GM23338 (cell line): ENCODE data around the gene HAUS2. TPM values are rescaled to one million over a fixed set of nuclear protein-coding genes. Genes with fewer than 3 reads are reported as not detected.
A peak's percentile ranks its signal among the peaks of the same experiment; 100 is the strongest.

Source experiments
- ATAC-seq: fragments of 200-7000 bp; cut with Tn5 transposase; 3 replicates; pipeline ENCODE4 v1.9.1; 2020
- DNase-seq: peaks from one replicate; pipeline ENCODE4 v3.0.0-alpha.2; 2015; ENCODE audit warnings: low spot score
- H2AFZ ChIP-seq: fragments of 200-600 bp; sonication (generic); 2 replicates; pipeline ENCODE4 v1.8.0; 2016; ENCODE audit warnings: antibody characterized with exemption, mild to moderate bottlenecking, moderate library complexity
- H3F3A ChIP-seq: fragments of 200-600 bp; sonication (generic); replicated peaks from 2 replicates; pipeline ENCODE4 v1.8.0; 2017; ENCODE audit warnings: antibody characterized with exemption, mixed run types, low read depth
- H3K27ac ChIP-seq: fragments of 200-600 bp; sonication (generic); 2 replicates; pipeline ENCODE4 v1.6.1; 2016; ENCODE audit warnings: low read depth
- H3K27me3 ChIP-seq: fragments of 200-600 bp; sonication (generic); 2 replicates; pipeline ENCODE4 v1.8.0; 2016; ENCODE audit warnings: mild to moderate bottlenecking, mixed run types, moderate library complexity; ENCODE audit not compliant: insufficient read depth
- H3K36me3 ChIP-seq: fragments of 200-600 bp; sonication (generic); 2 replicates; pipeline ENCODE4 v1.8.0; 2016; ENCODE audit warnings: mild to moderate bottlenecking; ENCODE audit not compliant: insufficient read depth
- H3K4me1 ChIP-seq: fragments of 200-600 bp; sonication (generic); 2 replicates; pipeline ENCODE4 v1.8.0; 2016; ENCODE audit warnings: mild to moderate bottlenecking, moderate library complexity; ENCODE audit not compliant: insufficient read depth
- H3K4me2 ChIP-seq: fragments of 200-600 bp; sonication (generic); 2 replicates; pipeline ENCODE4 v1.7.1; 2017; ENCODE audit warnings: mixed run types
- H3K4me3 ChIP-seq: fragments of 200-600 bp; sonication (generic); 2 replicates; pipeline ENCODE4 v1.6.1; 2016; ENCODE audit warnings: mixed run types
- H3K79me2 ChIP-seq: fragments of 200-600 bp; sonication (generic); replicated peaks from 2 replicates; pipeline ENCODE4 v1.8.0; 2017; ENCODE audit warnings: mild to moderate bottlenecking; ENCODE audit not compliant: insufficient read depth
- H3K9me2 ChIP-seq: fragments of 200-600 bp; sonication (generic); 2 replicates; pipeline ENCODE4 v1.8.0; 2017; ENCODE audit not compliant: insufficient read depth
- H4K20me1 ChIP-seq: fragments of 200-600 bp; sonication (generic); replicated peaks from 2 replicates; pipeline ENCODE4 v1.8.0; 2017; ENCODE audit warnings: mild to moderate bottlenecking; ENCODE audit not compliant: insufficient read depth
- H3K27ac Mint-ChIP-seq: 2 replicates; pipeline ENCODE4 v1.8.0; 2020; ENCODE audit warnings: inconsistent platforms, mild to moderate bottlenecking, moderate library complexity, mixed read lengths
- H3K27me3 Mint-ChIP-seq: 3 replicates; pipeline ENCODE4 v1.8.0; 2022; ENCODE audit warnings: low read depth, mild to moderate bottlenecking, moderate library complexity, mixed read lengths, inconsistent platforms; ENCODE audit not compliant: insufficient read depth, poor library complexity
- H3K36me3 Mint-ChIP-seq: 3 replicates; pipeline ENCODE4 v1.8.0; 2021; ENCODE audit warnings: low read depth, mild to moderate bottlenecking, inconsistent platforms, moderate library complexity, mixed read lengths
- H3K4me1 Mint-ChIP-seq: 3 replicates; pipeline ENCODE4 v1.8.0; 2020; ENCODE audit warnings: mild to moderate bottlenecking, inconsistent platforms, mixed read lengths
- H3K4me3 Mint-ChIP-seq: 3 replicates; pipeline ENCODE4 v1.8.0; 2021; ENCODE audit warnings: moderate library complexity, mild to moderate bottlenecking, inconsistent platforms, mixed read lengths
- H3K9me3 Mint-ChIP-seq: 3 replicates; pipeline ENCODE4 v1.8.0; 2020; ENCODE audit warnings: moderate library complexity, mild to moderate bottlenecking, inconsistent platforms, mixed read lengths
- CREB1 ChIP-seq: fragments of 250-450 bp; sonication (Bioruptor Pico); IDR thresholded peaks from 2 replicates; pipeline ENCODE4 v1.5.0; 2020; ENCODE audit warnings: low read depth, mild to moderate bottlenecking, moderate library complexity
- ETS1 ChIP-seq: IDR thresholded peaks from 2 replicates; pipeline ENCODE4 v1.6.1; 2016; ENCODE audit warnings: antibody characterized with exemption
- EZH2 ChIP-seq: fragments of 200-600 bp; sonication (generic); IDR thresholded peaks from one replicate; pipeline ENCODE4 v1.8.0; 2017; ENCODE audit warnings: antibody characterized with exemption, mild to moderate bottlenecking, low read depth; ENCODE audit not compliant: unreplicated experiment
- EZH2phosphoT487 ChIP-seq: fragments of 200-600 bp; sonication (generic); IDR thresholded peaks from one replicate; pipeline ENCODE4 v1.8.1; 2018; ENCODE audit warnings: antibody characterized with exemption; ENCODE audit not compliant: unreplicated experiment
- JUNB ChIP-seq: IDR thresholded peaks from one replicate; pipeline ENCODE4 v1.6.1; 2016; ENCODE audit warnings: antibody characterized with exemption; ENCODE audit not compliant: unreplicated experiment
- NANOG ChIP-seq: IDR thresholded peaks from 2 replicates; pipeline ENCODE4 v1.6.1; 2016; ENCODE audit warnings: antibody characterized with exemption, borderline replicate concordance
- POLR2AphosphoS5 ChIP-seq: IDR thresholded peaks from 2 replicates; pipeline ENCODE4 v1.6.1; 2016; ENCODE audit warnings: antibody characterized with exemption, low read depth
- STAT1 ChIP-seq: IDR thresholded peaks from one replicate; pipeline ENCODE4 v1.6.1; 2016; ENCODE audit warnings: antibody characterized with exemption; ENCODE audit not compliant: unreplicated experiment
- ZNF114 ChIP-seq: fragments of 250-450 bp; sonication (Bioruptor Pico); IDR thresholded peaks from 2 replicates; pipeline ENCODE4 v1.5.0; 2020; ENCODE audit warnings: mild to moderate bottlenecking, moderate library complexity
- ZNF331 ChIP-seq: fragments of 250-450 bp; sonication (Bioruptor Pico); IDR thresholded peaks from 2 replicates; pipeline ENCODE4 v1.5.0; 2020; ENCODE audit warnings: low read depth, mild to moderate bottlenecking, moderate library complexity
- polyA plus RNA-seq: library from polyadenylated mRNA; unstranded; fragments of >200 nt; fragmentation: Nextera tagmentation; extraction: Ambion mirVana; gene quantifications from 2 replicates; pipeline ENCODE4 v1.2.1, GENCODE V29; 2016
- total RNA-seq: library from RNA; depleted of rRNA; stranded (reverse); fragments of >200 nt; shearing (Covaris generic); gene quantifications from 2 replicates; pipeline ENCODE4 v1.2.3, GENCODE V29; 2014
- TF ChIP-seq, protein P1 (sequence below): fragments of 250-450 bp; sonication (Bioruptor Pico); IDR thresholded peaks from 2 replicates; pipeline ENCODE4 v1.5.0; 2020; ENCODE audit warnings: mild to moderate bottlenecking, moderate library complexity
- TF ChIP-seq, protein P2 (sequence below): IDR thresholded peaks from one replicate; pipeline ENCODE4 v1.6.1; 2018; ENCODE audit warnings: antibody characterized with exemption; ENCODE audit not compliant: unreplicated experiment

HAUS2 gene
- total and polyA plus RNA-seq, 2 experiments from 2014 or later = 30.9 to 32.7 TPM

GRCh38 chr15:42584031-42584765, 35.6 kb downstream of the HAUS2 start:
- Mint-ChIP-seq H3K4me1 (peaks cover 31% of the 10 kb centered on the region), H3K9me3 (no peaks in the 10 kb centered on the region), H3K27ac (peak overlapping the region; percentile 2), H3K36me3 (peaks cover 2% of the 10 kb centered on the region; the same call in 1 of the 3 replicates), H3K27me3 (peaks cover 14% of the 10 kb centered on the region), H3K4me3 (peak overlapping the region; percentile 16; the same call in 1 of the 3 replicates)
- Histone ChIP-seq H3K79me2 (no peaks in the 10 kb centered on the region), H3K36me3 (no peaks in the 10 kb centered on the region), H3F3A (no peaks in the 10 kb centered on the region; the same call in 1 of the 2 replicates), H2AFZ (no peak overlapping the region), H3K9me2 (no peaks in the 10 kb centered on the region), H3K27me3 (peaks cover 34% of the 10 kb centered on the region), H3K4me1 (peaks cover 27% of the 10 kb centered on the region), H3K27ac (peak overlapping the region; percentile 45; the same call in 1 of the 2 replicates), H4K20me1 (no peaks in the 10 kb centered on the region), H3K4me2 (peak overlapping the region; percentile 31), H3K4me3 (no peak overlapping the region)
- DNase-seq = peak; percentile 75
- ATAC-seq = peak; percentile 66
- TF ChIP-seq POLR2AphosphoS5 = no peak
- TF ChIP-seq, protein P1, sequence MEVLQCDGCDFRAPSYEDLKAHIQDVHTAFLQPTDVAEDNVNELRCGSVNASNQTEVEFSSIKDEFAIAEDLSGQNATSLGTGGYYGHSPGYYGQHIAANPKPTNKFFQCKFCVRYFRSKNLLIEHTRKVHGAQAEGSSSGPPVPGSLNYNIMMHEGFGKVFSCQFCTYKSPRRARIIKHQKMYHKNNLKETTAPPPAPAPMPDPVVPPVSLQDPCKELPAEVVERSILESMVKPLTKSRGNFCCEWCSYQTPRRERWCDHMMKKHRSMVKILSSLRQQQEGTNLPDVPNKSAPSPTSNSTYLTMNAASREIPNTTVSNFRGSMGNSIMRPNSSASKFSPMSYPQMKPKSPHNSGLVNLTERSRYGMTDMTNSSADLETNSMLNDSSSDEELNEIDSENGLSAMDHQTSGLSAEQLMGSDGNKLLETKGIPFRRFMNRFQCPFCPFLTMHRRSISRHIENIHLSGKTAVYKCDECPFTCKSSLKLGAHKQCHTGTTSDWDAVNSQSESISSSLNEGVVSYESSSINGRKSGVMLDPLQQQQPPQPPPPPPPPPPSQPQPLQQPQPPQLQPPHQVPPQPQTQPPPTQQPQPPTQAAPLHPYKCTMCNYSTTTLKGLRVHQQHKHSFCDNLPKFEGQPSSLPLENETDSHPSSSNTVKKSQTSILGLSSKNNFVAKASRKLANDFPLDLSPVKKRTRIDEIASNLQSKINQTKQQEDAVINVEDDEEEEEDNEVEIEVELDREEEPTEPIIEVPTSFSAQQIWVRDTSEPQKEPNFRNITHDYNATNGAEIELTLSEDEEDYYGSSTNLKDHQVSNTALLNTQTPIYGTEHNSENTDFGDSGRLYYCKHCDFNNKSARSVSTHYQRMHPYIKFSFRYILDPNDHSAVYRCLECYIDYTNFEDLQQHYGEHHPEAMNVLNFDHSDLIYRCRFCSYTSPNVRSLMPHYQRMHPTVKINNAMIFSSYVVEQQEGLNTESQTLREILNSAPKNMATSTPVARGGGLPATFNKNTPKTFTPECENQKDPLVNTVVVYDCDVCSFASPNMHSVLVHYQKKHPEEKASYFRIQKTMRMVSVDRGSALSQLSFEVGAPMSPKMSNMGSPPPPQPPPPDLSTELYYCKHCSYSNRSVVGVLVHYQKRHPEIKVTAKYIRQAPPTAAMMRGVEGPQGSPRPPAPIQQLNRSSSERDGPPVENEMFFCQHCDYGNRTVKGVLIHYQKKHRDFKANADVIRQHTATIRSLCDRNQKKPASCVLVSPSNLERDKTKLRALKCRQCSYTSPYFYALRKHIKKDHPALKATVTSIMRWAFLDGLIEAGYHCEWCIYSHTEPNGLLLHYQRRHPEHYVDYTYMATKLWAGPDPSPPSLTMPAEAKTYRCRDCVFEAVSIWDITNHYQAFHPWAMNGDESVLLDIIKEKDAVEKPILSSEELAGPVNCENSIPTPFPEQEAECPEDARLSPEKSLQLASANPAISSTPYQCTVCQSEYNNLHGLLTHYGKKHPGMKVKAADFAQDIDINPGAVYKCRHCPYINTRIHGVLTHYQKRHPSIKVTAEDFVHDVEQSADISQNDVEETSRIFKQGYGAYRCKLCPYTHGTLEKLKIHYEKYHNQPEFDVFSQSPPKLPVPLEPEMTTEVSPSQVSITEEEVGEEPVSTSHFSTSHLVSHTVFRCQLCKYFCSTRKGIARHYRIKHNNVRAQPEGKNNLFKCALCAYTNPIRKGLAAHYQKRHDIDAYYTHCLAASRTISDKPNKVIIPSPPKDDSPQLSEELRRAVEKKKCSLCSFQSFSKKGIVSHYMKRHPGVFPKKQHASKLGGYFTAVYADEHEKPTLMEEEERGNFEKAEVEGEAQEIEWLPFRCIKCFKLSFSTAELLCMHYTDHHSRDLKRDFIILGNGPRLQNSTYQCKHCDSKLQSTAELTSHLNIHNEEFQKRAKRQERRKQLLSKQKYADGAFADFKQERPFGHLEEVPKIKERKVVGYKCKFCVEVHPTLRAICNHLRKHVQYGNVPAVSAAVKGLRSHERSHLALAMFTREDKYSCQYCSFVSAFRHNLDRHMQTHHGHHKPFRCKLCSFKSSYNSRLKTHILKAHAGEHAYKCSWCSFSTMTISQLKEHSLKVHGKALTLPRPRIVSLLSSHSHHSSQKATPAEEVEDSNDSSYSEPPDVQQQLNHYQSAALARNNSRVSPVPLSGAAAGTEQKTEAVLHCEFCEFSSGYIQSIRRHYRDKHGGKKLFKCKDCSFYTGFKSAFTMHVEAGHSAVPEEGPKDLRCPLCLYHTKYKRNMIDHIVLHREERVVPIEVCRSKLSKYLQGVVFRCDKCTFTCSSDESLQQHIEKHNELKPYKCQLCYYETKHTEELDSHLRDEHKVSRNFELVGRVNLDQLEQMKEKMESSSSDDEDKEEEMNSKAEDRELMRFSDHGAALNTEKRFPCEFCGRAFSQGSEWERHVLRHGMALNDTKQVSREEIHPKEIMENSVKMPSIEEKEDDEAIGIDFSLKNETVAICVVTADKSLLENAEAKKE = no peak
- no peak for TF ChIP-seq ZNF114 (CRISPR knock-in tag)
- no peak for TF ChIP-seq STAT1
- TF ChIP-seq EZH2phosphoT487 = no peak
- no peak for TF ChIP-seq NANOG
- TF ChIP-seq ZNF331 (CRISPR knock-in tag) = no peak
- TF ChIP-seq ETS1 = no peak
- TF ChIP-seq, protein P2, sequence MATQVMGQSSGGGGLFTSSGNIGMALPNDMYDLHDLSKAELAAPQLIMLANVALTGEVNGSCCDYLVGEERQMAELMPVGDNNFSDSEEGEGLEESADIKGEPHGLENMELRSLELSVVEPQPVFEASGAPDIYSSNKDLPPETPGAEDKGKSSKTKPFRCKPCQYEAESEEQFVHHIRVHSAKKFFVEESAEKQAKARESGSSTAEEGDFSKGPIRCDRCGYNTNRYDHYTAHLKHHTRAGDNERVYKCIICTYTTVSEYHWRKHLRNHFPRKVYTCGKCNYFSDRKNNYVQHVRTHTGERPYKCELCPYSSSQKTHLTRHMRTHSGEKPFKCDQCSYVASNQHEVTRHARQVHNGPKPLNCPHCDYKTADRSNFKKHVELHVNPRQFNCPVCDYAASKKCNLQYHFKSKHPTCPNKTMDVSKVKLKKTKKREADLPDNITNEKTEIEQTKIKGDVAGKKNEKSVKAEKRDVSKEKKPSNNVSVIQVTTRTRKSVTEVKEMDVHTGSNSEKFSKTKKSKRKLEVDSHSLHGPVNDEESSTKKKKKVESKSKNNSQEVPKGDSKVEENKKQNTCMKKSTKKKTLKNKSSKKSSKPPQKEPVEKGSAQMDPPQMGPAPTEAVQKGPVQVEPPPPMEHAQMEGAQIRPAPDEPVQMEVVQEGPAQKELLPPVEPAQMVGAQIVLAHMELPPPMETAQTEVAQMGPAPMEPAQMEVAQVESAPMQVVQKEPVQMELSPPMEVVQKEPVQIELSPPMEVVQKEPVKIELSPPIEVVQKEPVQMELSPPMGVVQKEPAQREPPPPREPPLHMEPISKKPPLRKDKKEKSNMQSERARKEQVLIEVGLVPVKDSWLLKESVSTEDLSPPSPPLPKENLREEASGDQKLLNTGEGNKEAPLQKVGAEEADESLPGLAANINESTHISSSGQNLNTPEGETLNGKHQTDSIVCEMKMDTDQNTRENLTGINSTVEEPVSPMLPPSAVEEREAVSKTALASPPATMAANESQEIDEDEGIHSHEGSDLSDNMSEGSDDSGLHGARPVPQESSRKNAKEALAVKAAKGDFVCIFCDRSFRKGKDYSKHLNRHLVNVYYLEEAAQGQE = no peak
- no peak for TF ChIP-seq JUNB
- no peak for TF ChIP-seq EZH2
- TF ChIP-seq CREB1 (CRISPR knock-in tag) = no peak
